ENCODE results near the gene KCNT2.
"Not testable (repeated sequence)": the region's sequence is repeated elsewhere in the genome, so short reads cannot be mapped to it uniquely, and the experiment has no call there.

KCNT2 gene

GRCh38 chr1:196608390-196609369 is at the start of gene KCNT2:
KCNT2 (minus strand) TSS chr1:196608440; CDS start chr1:196608309, 131 bp downstream.
- DNase-seq = peak; percentile 86

- DNase-seq = no peak
Observed at GRCh38 chr1:196655494-196655893, 47.3 kb upstream of the KCNT2 start.

DNA sequence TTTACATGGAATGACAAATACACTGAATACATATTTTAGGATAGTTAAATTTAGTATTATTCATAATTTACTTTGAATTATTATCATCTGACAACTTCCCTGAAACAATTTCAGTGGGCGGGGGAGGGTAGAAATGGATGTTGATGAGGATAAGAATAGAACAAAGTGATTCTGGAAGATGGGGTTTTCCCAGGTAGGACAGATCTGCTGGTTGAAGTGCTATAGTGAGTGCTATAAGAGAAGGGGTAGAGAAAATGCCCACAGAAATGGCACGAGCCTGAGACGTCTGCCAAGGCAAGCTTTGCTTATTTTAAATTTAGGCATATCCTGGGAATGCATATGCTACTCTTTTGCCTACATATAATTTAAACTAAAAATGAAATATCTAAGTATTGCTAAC is 46.8 kb upstream of the KCNT2 start:
- no peak for DNase-seq

DNA sequence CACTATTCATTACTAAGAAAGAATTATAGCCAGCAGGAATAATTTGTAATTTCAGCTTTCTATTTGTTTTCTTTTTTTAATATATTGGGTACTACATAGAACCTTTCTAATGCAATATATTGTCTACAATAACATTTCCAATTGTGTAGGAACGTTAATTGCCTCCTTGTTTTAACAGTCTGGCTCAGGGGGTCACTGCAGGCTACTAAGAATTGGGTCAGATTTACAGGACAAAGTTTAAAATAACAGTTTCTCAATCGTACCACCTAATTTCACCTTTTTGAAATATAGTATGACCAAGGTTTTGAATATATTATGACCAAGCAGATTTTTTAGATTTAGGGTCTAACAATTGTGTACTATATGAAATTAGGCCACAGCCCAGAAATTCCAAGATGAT is 46.0 kb upstream of the KCNT2 start:
- DNase-seq = no peak

- DNase-seq = no peak
Observed at GRCh38 chr1:196651637-196652215, 43.5 kb upstream of the KCNT2 start, which contains the start of gene CFH. CFH (plus strand) TSS chr1:196652043; CDS start chr1:196652118, 75 bp downstream.

- no peak for DNase-seq
Observed at GRCh38 chr1:196651079-196651478, 42.8 kb upstream of the KCNT2 start.

- DNase-seq = no peak
Observed at GRCh38 chr1:196650403-196650802, 42.2 kb upstream of the KCNT2 start.

GRCh38 chr1:196649990-196650389 is 41.8 kb upstream of the KCNT2 start:
- DNase-seq = no peak

GRCh38 chr1:196640976-196641375 is 32.7 kb upstream of the KCNT2 start:
- DNase-seq = no peak

- not testable (repeated sequence) for DNase-seq
Observed at GRCh38 chr1:196639291-196639690, 31.1 kb upstream of the KCNT2 start.

GRCh38 chr1:196638466-196638865 is 30.2 kb upstream of the KCNT2 start:
- no peak for DNase-seq

- no peak for DNase-seq
Observed at GRCh38 chr1:196637606-196638005, 29.4 kb upstream of the KCNT2 start.

GRCh38 chr1:196628838-196629237 is 20.6 kb upstream of the KCNT2 start:
- DNase-seq = no peak

GRCh38 chr1:196623079-196623478 is 14.8 kb upstream of the KCNT2 start:
- DNase-seq = peak; percentile 5

DNA sequence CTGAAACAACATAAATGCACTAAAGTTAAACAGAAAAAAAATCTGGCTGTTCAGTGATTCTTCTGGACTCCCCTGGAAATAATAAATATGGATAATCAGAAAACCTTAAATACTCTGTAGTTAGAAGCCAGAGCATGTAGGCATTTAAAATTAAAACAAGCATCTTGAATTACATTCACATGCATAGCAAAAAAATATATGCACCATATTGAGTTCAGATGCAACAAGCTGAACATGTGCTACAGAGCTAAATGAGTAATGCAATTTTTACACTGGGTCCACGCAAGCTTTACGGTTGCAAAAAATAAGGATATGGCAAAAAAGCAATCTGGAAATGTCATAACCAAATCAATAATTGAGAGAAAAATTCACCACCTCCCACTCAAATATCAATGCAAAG is 11.5 kb upstream of the KCNT2 start:
- DNase-seq = no peak

GRCh38 chr1:196611873-196612272 is 3.6 kb upstream of the KCNT2 start:
- DNase-seq = no peak

GRCh38 chr1:196609370-196609737 is 1.1 kb upstream of the KCNT2 start:
- no peak for DNase-seq

DNA sequence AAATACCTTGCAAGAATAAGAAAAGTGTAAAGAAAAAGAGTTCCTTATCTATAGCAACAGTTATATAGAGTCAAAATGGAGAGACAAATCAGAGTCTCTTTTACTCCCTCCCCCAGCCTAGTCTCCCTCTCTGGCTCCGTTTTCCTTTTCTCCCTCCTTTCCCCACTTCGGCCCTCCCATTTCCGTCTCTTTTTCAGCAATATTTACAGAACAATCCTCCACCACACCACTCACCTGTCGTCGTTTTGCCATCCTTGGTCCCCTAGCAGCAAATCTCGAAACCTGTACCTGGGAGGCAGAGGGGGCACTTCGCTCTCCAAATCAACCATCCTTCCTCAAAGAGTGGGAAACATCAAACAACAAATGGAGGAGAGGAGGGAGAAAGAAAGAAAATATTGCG is 259 bp downstream of the KCNT2 start:
- DNase-seq = peak; percentile 54

DNA sequence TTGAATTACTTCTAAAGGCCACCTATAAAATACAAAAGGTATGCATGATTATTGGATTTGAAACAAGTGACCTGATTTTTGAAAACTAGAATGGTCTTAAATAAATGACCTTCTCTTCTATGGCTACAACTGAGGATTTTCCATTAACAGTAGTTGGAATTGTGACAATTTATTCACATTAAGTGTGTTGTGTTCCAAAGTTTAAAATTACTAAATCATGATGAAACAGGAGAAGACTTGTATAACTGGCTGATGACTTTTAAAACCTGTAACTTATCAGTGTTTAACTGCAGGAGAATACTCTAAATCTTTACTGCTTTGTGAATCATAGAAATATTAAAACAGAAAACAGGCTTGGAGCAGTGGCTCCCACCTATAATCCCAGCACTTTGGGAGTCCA is 4.6 kb downstream of the KCNT2 start:
- no peak for DNase-seq

DNA sequence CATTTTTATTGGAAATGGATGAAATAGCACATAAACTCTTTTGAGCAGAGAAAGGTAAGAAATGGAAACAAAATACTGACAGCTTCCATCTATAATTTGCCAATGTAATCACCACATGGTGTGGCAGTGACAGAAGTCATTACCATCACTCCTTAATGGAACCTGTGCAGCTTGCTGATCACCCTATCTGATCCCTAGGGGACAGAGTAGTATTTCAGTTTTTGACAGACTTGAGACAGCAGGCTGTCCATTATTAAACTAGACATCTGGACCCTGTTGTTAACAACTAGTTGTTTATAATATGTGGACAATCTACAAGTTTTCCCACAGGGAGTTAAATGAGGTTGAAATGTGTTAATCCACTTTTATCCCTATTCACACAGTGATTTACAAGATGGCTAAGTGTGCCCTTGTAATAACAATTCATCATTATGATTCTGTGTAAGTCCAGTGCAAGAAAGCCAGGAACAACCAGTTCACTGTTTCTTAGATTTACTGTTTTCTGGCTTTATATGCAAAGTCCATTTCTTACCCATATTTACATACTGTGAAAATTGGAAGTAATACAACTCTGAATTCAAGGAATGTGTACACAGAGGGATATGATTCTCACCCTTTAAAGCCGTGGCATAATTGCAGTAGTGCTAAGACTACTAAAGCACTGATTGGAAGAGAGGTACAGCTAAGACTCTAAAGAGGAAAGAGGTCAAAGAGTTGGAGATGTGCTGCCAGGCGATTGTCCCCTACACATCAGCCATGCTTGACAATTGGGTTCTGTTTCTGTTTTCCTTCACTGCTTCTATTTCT is 9.1 kb downstream of the KCNT2 start:
- no peak for DNase-seq

DNA sequence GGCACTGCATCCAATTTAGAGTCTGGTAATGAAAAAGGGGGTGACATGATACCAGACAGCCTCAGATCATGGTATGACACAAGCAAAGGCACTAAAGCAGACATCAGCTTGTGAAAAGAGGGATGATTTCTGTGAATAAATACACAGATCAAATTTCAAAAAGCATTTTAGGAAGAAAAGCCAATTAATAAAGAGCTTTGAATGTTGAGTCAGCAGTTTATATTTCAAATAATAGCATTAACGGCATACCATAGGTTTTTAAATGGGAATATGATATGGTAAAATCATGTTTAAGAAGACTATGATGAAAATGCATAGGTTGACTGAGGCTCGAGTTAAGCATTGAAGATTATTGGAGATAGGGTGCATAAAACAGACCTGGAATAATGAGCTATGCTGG is 13.5 kb downstream of the KCNT2 start:
- DNase-seq = no peak

DNA sequence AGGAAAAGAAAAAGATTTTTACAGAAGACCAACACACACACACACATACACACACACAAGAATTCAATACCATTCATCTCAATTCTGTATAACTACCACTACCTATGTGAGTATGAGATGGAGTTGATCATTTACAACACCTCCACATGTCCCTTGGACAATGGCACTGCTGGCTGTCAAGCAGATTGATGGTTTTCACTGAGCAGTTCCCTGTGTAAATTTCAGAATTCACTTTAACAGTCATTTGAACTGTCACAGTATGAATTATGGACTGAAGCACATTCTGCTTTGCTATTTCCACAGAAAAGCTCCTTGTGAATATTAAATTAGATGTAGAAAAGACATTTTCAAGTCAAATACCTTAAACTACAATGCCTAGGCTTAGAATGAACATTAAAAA is 14.3 kb downstream of the KCNT2 start:
- peak; percentile 13 for DNase-seq

GRCh38 chr1:196590959-196591358 is 17.3 kb downstream of the KCNT2 start:
- DNase-seq = no peak

All from DMS53 (cell line).